WI38 (cell line): Measurements from ENCODE around the gene LMLN.

ENCODE experiments used
- H3K4me3 ChIP-seq: 2 replicates; pipeline ENCODE4 v1.5.1; 2011; ENCODE audit warnings: low read depth, mild to moderate bottlenecking, control low read depth, low read length
- TF ChIP-seq, protein P1 (sequence below): IDR thresholded peaks from 2 replicates; pipeline ENCODE4 v1.5.1; 2012; ENCODE audit warnings: low read depth, mild to moderate bottlenecking, control low read depth, low read length

LMLN gene

DNA sequence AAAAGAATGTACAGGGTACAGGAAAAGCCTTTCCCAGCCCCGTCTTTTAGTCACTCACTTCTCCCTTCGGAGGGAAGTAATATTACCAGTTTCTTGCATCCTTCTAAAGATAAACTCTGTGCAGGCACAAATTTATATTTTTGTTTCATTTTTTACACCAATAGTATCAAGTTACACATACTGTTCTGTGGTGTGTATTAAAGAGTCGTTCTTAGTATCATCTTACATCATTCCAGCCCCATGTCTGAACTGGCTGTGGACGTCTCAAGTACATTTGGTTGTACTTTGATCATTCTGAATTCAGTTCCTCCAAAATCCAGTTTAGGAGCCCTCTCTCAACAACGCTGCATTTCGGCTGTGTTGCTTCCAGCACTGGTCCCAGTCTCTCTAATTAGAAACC, 68.7 kb downstream of the LMLN start:
- no peak overlapping the region for H3K4me3 ChIP-seq
- TF ChIP-seq, protein P1, sequence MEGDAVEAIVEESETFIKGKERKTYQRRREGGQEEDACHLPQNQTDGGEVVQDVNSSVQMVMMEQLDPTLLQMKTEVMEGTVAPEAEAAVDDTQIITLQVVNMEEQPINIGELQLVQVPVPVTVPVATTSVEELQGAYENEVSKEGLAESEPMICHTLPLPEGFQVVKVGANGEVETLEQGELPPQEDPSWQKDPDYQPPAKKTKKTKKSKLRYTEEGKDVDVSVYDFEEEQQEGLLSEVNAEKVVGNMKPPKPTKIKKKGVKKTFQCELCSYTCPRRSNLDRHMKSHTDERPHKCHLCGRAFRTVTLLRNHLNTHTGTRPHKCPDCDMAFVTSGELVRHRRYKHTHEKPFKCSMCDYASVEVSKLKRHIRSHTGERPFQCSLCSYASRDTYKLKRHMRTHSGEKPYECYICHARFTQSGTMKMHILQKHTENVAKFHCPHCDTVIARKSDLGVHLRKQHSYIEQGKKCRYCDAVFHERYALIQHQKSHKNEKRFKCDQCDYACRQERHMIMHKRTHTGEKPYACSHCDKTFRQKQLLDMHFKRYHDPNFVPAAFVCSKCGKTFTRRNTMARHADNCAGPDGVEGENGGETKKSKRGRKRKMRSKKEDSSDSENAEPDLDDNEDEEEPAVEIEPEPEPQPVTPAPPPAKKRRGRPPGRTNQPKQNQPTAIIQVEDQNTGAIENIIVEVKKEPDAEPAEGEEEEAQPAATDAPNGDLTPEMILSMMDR = no peak

DNA sequence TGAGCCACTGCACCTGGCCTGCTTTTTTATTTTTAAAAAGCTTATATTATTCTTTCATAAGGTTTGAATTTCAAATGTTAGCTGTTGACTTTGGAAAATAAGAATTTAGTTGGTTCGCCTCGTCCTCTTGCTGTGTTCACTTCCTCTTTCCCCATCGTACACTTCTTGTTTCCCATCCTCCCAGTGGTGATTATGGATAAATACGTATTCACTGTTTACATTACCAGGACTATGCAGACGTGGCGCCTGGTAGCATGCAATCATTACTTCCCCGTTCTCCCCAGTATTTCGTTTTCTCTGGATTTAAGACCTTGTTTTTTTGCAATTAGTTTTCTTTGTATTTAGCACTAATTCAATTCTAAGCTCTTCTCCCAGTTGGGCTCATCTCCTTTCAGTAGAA, 70.1 kb downstream of the LMLN start:
- no peak overlapping the region for H3K4me3 ChIP-seq
- TF ChIP-seq, protein P1 = no peak

DNA sequence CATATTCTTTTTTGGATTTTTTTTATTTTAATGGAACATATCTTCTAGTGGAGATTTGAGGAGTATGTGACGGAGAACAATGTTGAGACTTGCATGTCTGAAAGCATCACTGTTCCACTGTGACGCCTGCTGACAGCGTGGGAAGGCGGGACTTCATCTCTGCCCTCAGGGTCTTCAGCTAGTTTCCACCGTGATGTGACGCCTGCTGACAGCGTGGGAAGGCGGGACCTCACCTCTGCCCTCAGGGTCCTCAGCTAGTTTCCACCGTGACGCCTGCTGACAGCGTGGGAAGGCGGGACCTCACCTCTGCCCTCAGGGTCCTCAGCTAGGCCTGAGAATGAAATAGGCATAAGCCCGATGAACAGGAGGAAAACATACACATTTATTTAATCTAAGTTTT, 70.7 kb downstream of the LMLN start:
- no peak overlapping the region for H3K4me3 ChIP-seq
- TF ChIP-seq, protein P1 = no peak

DNA sequence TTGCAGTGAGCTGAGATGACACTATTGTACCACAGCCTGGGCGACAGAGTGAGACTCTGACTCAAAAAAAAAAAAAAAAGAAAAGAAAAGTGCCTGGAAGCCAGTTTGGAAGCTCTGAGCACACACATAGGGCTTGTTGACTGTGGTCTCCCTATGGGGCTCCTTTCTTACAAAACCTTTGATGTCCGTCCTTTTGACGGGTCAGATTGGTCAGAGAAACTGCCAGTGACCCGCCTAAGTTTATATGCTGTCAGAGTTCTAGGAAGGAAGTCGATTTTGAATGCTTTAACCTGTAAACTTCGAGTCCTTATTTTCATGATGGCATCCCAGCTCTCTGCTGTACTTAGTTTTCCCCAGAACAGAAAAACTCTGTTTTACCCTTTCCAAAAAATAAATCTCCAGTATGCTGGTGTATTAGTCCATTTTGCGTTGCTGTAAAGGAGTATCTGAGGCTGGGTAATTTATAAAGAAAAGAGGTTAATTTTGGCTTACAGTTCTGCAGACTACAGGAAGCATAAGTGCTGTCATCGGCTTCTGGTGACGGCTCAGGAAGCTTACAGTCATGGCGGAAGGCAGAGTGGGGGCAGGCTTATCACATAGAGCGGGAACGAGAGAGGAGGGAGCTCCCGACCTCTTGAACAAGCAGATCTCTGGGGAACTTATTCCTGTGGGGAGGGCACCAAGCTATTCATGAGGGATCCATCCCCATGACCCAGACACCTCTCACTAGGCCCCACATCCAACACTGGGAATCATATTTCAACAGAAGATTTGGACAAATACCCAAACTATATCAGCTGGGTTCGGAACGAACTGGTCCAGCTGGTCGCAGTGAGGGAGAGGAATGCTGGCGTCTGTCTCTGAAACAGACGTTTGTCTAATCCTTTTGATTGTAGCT, 72.3 kb downstream of the LMLN start:
- TF ChIP-seq, protein P1 = no peak
- no peak overlapping the region for H3K4me3 ChIP-seq

DNA sequence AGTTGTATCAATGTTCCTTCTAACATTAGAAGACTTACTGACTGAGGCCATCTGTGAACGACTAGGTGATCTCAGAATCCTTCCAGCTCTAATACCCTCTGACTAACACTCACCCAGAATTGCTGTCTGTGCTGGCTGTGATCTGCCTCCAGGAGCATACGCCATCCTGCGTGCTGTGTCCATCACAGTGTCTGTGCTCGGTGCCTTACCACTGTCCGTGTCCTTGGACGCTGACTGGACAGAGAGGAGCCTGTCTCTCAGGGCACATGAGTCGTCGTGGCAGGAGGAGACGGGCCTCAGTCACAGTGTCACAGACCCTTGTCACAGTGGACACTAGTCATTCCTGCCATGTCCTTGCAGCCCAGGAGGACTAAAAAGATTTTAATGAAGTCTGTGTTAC, 83.1 kb downstream of the LMLN start:
- TF ChIP-seq, protein P1 = no peak
- no peak overlapping the region for H3K4me3 ChIP-seq

DNA sequence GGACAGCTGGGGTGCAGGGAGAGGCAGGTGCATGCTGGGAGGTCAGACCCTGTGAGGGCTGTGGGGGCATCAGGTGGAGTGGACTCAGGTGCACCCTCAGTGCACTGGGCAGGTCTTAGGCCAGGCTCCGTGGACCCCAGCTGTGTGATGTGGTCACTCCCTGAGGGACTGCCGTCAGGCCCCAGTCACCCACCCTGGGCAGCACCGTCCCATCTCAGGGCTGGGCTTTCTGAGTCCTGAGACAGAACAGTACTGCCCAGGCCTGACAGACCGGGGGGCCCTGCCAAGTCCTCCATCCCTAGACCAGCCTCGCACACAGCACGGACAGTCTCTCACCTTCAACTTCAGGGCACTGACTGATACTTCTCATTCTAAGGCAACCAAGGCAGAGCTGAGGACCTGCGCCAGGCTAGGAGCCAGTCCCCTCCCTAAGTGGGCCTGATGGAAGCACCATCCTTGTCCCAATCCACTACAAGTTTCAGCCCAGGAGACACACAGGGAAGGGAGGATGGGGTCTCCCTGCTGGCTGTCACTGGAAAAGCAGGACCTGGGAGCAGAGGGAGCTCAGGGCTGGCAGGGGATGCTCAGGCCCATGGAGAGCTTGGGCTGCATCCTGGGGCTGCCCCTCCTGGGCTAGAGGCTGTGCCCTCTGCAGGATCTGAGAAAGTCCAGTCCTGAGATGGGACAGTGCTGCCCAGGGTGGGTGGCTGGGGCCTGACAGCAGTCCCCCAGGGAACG, 86.3 kb downstream of the LMLN start:
- TF ChIP-seq, protein P1 = no peak
- H3K4me3 ChIP-seq = no peak overlapping the region

DNA sequence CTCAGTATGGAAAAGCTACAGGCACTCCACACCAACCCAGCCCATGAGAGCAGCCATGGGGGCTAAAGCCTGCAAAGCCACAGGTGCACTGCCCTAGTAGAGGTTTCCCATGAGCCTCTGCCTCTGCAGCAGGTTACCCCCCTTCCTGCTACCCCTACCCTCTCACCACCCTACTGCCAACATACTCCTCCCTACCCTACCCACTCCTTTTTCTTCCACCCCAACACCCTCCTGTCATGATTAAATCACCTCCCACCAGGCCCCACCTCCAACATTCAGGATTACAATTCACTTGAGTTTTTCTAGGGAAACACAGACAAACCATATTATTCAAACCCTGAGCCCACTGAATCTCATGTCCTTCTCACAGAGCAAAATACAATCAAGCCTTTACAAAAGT, 88.4 kb downstream of the LMLN start:
- H3K4me3 ChIP-seq = no peak overlapping the region
- TF ChIP-seq, protein P1 = no peak
